Measurements from ENCODE around the gene FAM168A.
A peak's percentile ranks its signal among the peaks of the same experiment; 100 is the strongest.
"Not testable (repeated sequence)": the region's sequence is repeated elsewhere in the genome, so short reads cannot be mapped to it uniquely, and the experiment has no call there.

FAM168A gene

GRCh38 chr11:73465023-73465675 is 132.8 kb downstream of the FAM168A start:
- no peak for DNase-seq

GRCh38 chr11:73464347-73464746 is 133.6 kb downstream of the FAM168A start:
- no peak for DNase-seq

- peak; percentile 87 for DNase-seq
Observed at GRCh38 chr11:73463359-73463758, 134.6 kb downstream of the FAM168A start.

- DNase-seq = peak; percentile 97
Observed at GRCh38 chr11:73461964-73462363, 135.9 kb downstream of the FAM168A start.

GRCh38 chr11:73461335-73461840 is 136.5 kb downstream of the FAM168A start:
- no peak for DNase-seq

- DNase-seq = no peak
Observed at GRCh38 chr11:73458201-73458600, 139.7 kb downstream of the FAM168A start.

GRCh38 chr11:73454987-73455386 is 142.9 kb downstream of the FAM168A start:
- DNase-seq = no peak

GRCh38 chr11:73453562-73453961 is 144.3 kb downstream of the FAM168A start:
- no peak for DNase-seq

GRCh38 chr11:73452726-73453125 is 145.2 kb downstream of the FAM168A start:
- no peak for DNase-seq

GRCh38 chr11:73451896-73452295 is 146.0 kb downstream of the FAM168A start:
- DNase-seq = peak; percentile 50

- DNase-seq = no peak
Observed at GRCh38 chr11:73446766-73447165, 151.1 kb downstream of the FAM168A start.

GRCh38 chr11:73445980-73446379 is 151.9 kb downstream of the FAM168A start:
- peak; percentile 46 for DNase-seq

- no peak for DNase-seq
Observed at GRCh38 chr11:73439002-73439843, 158.7 kb downstream of the FAM168A start.

- not testable (repeated sequence) for DNase-seq
Observed at GRCh38 chr11:73436859-73437258, 161.1 kb downstream of the FAM168A start.

- no peak for DNase-seq
Observed at GRCh38 chr11:73431396-73431795, 166.5 kb downstream of the FAM168A start.

GRCh38 chr11:73430326-73430725 is 167.6 kb downstream of the FAM168A start:
- DNase-seq = no peak

- DNase-seq = peak; percentile 68
Observed at GRCh38 chr11:73429121-73429750, 168.7 kb downstream of the FAM168A start.

GRCh38 chr11:73428699-73429098 is 169.2 kb downstream of the FAM168A start:
- DNase-seq = no peak

- no peak for DNase-seq
Observed at GRCh38 chr11:73428227-73428626, 169.7 kb downstream of the FAM168A start.

- no peak for DNase-seq
Observed at GRCh38 chr11:73426219-73426850, 171.6 kb downstream of the FAM168A start.

- peak; percentile 100 for DNase-seq
Observed at GRCh38 chr11:73425108-73425507, 172.8 kb downstream of the FAM168A start.

GRCh38 chr11:73423506-73423905 is 174.4 kb downstream of the FAM168A start:
- DNase-seq = no peak

- DNase-seq = peak; percentile 91
Observed at GRCh38 chr11:73422886-73423285, 175.0 kb downstream of the FAM168A start.
